HG03097 (cell line): ENCODE data around the gene CST1.
"Not testable (repeated sequence)": the region's sequence is repeated elsewhere in the genome, so short reads cannot be mapped to it uniquely, and the experiment has no call there.

ENCODE experiments used
- ATAC-seq: cut with Tn5 transposase; IDR thresholded peaks from one replicate; pipeline ENCODE4 v1.9.1; 2021; ENCODE audit not compliant: unreplicated experiment, low FRiP score

CST1 gene

DNA sequence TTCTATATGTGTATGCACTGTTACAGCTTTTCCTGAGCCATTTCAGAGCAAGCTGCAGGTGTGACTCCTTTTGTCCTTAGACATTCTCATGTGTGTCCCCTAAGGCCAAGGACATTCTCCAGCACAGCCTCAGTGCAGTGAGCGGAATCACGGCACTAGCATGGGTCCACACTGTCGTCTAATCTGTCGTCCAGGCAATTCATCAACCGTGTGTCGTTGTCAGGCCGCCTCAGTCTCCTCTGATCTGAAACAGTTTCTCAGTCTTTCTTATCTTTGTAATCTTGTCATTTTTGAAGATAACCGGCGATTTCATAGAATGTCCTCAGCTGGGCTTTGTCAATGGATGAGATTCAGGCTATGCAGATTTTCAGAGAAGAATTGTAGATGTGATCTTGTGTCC is 31.4 kb downstream of the CST1 start:
- not testable (repeated sequence) for ATAC-seq

DNA sequence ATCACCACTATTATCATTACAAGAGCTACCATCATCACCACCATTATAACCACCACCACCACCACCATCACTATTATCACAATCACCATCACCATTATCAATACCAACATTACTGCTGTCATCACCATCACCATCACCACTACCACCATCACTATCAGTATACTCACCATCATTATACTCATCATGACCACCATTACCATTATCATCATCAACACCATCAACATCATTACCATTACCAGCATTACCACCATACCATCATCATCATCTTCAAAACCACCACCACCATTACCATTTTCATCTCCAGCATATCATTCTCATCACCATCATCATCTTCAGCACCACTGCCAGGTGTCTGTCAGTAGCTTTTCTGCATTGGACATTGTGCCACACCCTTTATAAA is 39.0 kb downstream of the CST1 start:
- ATAC-seq = not testable (repeated sequence)

DNA sequence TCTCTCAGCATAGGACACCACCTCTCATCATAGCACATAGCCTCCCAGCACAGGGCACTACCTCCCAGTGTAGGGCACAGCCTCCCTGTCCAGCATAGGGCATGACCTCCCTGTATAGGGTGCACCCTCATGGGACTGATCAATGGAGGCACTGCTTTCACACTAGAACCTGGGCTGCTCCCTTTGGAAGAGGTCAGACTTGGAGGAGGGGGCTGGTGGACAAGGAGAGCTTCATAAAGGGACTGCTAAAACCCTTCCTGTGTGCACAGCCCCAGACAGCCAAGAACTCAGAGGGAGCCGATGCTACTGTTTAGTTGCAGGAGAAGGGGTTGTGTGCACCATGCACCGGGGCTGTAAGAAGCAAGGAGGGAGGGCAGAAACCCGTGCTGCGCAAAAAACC is 40.0 kb downstream of the CST1 start:
- no peak for ATAC-seq

DNA sequence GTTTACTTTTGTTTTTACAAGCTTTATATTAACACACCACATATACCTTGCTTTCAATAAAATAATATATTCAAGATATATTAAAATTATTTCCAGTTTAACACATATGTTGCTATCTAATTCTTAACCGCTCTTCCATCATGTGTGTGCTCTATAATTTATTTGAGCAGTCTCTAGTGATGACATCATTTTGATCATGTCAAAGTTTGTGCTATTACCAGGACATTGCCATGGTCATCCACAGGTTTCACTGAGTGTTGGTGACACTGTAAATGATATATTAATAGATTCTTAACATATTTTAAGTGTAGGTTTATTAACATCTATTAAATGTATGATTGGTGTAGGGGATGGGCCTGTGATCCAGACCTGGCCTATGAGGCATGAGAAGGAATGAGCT is 44.8 kb downstream of the CST1 start:
- ATAC-seq = no peak

DNA sequence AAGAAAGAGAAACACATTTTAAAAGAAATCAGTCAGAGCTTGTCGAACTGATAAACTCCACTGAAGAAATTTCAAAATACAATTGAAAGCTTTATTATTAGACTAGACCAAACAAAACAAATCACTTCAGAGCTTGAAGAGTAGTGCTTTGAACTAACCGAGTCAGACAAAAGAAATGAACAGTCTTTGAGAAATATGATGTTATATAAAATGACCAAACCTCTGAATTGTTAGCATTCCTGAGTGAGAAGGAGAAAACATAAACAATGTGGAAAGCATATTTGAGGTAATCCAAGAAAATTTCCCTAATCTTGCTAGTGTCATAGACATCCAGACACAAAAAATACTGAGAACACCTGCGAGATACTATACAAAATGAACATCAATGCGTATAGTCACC is 48.7 kb downstream of the CST1 start:
- no peak for ATAC-seq

DNA sequence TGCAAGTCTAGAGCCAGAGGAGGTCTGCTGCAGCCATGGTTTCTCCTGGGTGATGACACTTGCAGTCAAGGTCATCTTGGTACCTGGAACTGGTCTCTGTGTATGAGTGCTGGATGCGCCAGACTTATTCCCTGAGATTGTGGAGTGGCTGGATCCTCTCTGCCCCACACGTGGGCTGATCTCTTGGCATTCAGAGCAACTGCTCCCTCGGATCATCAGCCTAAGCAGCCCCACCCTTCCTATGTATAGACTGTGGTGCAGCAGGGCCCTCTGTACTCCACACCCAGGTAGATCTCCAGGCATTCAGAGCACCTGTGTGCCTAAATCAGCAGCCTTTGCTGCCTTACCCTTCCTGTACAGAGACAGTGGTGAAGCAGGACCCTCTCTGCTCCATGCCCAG is 49.8 kb downstream of the CST1 start:
- ATAC-seq = no peak

DNA sequence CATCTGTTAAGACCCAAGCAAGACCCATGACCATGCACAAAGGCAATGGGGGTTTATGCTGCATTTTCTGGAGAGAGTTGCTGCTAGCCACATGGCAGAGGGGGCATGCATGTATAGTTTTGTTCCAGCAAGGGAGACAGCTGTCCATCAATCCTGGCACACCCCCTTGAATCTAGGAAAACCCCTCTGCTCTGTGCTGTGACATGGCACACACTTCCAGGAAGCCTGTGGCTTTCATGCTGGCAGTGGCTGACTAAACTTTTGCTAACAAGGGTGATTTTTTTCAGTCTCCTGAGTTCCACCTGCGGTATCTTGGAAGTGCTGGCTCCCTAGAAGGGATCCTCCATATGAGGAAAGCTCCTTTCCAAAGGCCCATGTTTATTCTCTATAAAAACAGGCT is 52.8 kb downstream of the CST1 start:
- ATAC-seq = peak; percentile 70
